Stimulated activated CD8-positive, alpha-beta memory T cell treated with anti-CD3 and anti-CD28 coated beads, Interleukin-4, amount 100 ng/mL, for 1 hour (primary cell): Measurements from ENCODE around the gene PRSS36.

Experiments used
- DNase-seq, 2 donors: peaks; one replicate each; pipeline ENCODE4 v3.0.0-alpha.2; 2020; ENCODE audit warnings: low read depth in 2 of 2, low spot score in 1 of 2

Gene PRSS36

DNA sequence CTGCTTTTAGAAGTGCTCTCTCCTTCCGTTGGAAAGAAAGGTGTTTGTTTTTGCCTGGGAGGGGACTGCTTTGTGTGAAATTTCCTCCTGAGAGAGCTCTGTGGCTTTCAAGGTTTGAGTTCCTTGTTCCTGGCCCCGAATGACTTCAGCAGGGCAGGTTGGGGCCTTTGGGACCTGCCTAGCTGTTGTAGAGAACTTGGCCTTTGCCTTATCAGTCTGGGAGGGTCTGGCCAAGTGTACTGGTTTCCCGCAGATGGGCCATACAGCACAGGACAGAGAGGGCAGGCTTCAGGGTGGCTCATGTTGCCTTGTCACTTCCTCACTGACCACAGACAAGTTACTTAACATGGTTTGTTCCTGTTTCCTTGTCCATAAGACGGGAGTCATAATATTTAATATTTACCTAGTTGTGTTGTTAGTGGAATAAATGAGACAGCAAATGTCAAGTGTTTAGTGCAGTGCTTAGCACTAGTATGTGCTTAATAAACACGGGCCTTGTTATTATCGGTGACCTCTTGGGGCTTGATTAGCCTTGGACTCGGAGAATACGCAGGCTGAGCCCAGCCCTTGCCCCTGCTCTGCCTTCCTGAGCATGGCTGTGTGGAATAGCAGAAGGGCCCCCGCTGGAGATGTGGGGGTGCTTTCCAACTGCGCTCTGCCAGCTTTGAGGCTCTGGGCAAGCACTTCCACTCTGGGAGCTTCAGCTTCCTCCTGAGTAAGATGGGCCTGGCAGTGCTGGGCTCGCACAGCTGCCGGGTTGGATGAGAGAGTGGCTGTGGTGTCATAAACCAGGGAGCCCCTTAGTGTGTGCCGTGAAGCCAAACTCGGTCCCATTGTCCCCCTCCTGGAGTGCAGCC is 20.9 kb downstream of the PRSS36 start:
- no peak for DNase-seq

DNA sequence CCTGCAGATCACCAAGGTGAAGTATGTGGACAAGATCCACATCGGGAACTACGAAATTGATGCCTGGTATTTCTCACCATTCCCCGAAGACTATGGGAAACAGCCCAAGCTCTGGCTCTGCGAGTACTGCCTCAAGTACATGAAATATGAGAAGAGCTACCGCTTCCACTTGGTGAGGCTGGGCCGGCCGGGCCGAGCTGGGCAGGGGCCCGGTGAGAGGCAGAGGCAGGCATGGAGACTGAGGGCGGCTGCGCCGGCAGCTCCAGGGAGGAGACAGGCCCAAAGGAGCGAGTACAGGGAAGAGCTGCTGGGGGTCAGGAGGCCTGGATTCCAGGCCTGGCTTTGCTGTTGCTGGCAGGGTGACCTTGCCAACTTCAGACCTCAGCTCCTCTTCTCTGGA is 22.7 kb downstream of the PRSS36 start:
- no peak for DNase-seq

GRCh38 chr16:31125844-31126243 is 24.0 kb downstream of the PRSS36 start:
- no peak for DNase-seq

GRCh38 chr16:31120129-31120528 is 29.7 kb downstream of the PRSS36 start:
- no peak for DNase-seq

- DNase-seq: no peak
Measured at GRCh38 chr16:31118223-31119155, 31.4 kb downstream of the PRSS36 start.

DNA sequence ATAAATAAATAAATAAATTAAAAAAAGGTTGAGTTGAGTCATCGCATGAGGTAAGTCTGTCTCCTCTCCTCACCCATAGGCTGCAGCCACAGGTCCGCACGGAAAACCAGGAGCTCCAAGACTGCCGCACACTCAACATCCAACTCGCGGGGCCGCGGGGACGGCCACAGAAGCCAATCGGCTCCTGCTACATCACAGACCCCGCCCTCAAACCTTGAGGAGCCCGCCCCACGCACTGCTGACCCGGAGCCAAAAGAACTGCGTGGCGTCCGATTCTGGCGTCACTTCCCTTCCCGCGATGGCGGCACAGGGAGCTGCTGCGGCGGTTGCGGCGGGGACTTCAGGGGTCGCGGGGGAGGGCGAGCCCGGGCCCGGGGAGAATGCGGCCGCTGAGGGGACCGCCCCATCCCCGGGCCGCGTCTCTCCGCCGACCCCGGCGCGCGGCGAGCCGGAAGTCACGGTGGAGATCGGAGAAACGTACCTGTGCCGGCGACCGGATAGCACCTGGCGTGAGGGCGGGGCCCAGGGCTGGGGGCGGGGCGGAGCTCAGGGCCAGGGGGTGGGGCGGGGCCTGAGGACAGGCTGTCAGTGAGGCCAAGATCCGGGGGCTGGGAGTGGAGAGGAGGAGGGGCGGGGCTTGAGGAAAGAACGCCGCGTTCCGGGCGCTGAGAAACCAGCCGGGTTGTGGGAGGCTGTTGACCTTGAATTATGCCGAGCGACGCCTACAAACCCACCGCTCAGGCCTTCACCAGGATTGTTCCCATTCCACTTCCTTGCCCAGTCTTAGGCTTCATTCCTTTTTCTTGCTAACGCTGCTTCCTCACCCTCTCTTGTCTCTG is 32.3 kb downstream of the PRSS36 start, which contains the start of gene KAT8:
TSS of gene KAT8 (plus strand) at position 281 of the 839 bp plus-strand sequence. CDS start at position 299, 18 bp downstream.
- DNase-seq: peak; percentile 92 to 93

GRCh38 chr16:31114468-31114867 is 35.4 kb downstream of the PRSS36 start:
- DNase-seq: no peak

GRCh38 chr16:31113121-31114120 is 36.4 kb downstream of the PRSS36 start:
- DNase-seq: no peak

DNA sequence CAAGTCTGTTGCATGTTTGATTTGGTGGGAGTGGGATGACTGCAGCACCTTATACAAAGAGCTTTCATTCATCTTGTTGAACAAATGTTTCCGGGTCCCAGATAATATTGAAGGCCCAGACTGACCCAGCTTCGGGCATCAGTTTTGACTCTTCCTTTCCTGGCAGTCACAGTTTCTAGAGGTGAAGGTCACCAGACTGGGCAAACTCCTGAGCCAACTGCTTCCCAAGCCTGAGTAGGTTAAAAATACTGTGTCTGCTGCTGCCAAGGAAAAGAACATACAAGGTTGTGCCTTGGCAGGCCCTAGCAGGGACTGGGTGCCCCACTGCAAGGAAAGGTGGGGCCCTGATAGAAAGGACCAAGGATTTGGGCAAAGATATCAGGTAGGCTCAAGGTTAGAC is 37.2 kb downstream of the PRSS36 start:
- DNase-seq: no peak

- DNase-seq: no peak
Measured at GRCh38 chr16:31111881-31112466, 37.9 kb downstream of the PRSS36 start.

DNA sequence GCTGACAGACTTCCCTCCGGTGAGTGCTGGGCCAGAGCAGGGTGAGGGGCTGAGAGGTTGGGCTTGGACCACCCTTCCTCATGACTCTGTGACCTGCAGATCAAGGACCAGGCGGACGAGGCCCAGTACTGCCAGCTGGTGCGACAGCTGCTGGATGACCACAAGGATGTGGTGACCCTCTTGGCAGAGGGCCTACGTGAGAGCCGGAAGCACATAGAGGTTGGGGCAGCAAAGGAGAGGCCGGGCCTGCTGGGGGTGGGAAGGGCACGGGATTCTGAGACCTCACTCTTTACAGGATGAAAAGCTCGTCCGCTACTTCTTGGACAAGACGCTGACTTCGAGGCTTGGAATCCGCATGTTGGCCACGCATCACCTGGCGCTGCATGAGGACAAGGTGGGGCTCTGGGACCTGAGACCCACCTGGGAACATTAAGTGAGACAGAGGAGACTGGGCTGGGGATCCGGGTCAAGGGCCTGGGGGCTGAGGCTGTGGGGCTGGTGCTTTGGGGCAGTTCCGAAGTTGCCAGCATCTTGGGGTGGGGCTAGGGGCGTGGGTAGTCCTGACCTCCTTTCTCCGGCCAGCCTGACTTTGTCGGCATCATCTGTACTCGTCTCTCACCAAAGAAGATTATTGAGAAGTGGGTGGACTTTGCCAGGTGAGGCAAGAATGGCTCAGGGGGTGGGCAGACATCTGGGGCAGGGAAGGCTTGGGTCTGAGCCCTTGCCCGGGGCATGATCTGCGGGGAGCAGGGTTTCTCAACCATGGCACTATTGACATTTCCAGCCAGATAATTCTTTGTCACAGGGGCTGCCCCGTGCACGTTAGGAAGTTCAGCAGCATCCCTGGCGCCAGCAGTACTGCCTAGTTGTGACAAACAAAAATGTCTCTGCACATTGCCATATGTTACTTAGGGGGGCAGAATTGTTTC is 39.5 kb downstream of the PRSS36 start:
- DNase-seq: no peak

GRCh38 chr16:31109622-31110021 is 40.2 kb downstream of the PRSS36 start:
- no peak for DNase-seq

DNA sequence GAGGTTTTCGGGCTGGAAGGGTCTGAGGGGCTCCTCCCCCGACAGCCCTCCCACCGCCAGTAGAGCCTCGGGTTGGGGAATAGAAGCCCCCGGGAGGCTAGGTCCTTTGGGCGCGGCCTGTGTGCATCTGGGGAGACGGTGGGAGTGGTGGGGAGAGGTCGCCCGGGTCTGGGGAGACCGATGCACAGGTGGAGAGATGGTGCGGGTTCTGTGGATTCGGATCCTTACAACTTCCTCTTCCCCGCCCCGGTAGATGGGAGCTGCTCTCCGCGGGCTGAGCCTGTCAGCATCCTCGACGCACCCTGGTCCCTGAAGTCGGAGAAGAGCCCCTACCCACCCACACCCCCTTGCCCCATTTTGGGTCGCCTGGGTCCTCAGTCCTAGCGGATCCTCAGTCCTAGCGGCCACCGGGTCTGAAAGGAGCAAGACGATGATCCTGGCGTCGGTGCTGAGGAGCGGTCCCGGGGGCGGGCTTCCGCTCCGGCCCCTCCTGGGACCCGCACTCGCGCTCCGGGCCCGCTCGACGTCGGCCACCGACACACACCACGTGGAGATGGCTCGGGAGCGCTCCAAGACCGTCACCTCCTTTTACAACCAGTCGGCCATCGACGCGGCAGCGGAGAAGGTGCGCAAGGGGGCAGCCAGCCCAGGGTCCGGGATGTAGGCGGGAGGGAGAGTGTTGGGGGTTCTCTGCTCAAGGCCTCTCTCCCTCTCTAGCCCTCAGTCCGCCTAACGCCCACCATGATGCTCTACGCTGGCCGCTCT is 40.9 kb downstream of the PRSS36 start:
- DNase-seq: no peak

- peak in 1 of 2 donors; percentile 29 for DNase-seq
Measured at GRCh38 chr16:31108035-31108793, 41.7 kb downstream of the PRSS36 start, which contains the start of gene BCKDK. BCKDK (plus strand) TSS chr16:31108386; CDS start chr16:31109224, 838 bp downstream.

GRCh38 chr16:31107465-31107867 is 42.4 kb downstream of the PRSS36 start:
- no peak for DNase-seq
